Measurements from ENCODE around the gene BRD2. TPM values are rescaled to one million over a fixed set of nuclear protein-coding genes. Genes with fewer than 3 reads are reported as not detected.

Gene BRD2
- total RNA-seq, 1 donor from 2014 or later, result 186 TPM

- Mint-ChIP-seq H3K4me3 (ENCODE audit: unreplicated experiment) (no peak overlapping the region), H3K27me3 (ENCODE audit: unreplicated experiment) (peaks cover 3% of the 10 kb centered on the region), H3K36me3 (ENCODE audit: low read depth, unreplicated experiment) (no peaks in the 10 kb centered on the region), H3K9me3 (ENCODE audit: unreplicated experiment) (no peaks in the 10 kb centered on the region), H3K4me1 (ENCODE audit: unreplicated experiment) (peaks cover 19% of the 10 kb centered on the region), H3K27ac (ENCODE audit: unreplicated experiment) (no peak overlapping the region)
- no peak for DNase-seq (ENCODE audit: low spot score)
- TF ChIP-seq CTCF (IDR thresholded peaks at IDR 0.05; ENCODE audit: unreplicated experiment), result no peak
Observed at GRCh38 chr6:32932132-32932868, 36.1 kb upstream of the BRD2 start.

GRCh38 chr6:32933661-32934085 lies 34.7 kb upstream of the BRD2 start:
- Mint-ChIP-seq H3K9me3 (ENCODE audit: unreplicated experiment) (no peaks in the 10 kb centered on the region), H3K36me3 (ENCODE audit: low read depth, unreplicated experiment) (no peaks in the 10 kb centered on the region), H3K4me3 (ENCODE audit: unreplicated experiment) (no peak overlapping the region), H3K27ac (ENCODE audit: unreplicated experiment) (no peak overlapping the region), H3K27me3 (ENCODE audit: unreplicated experiment) (peaks cover 3% of the 10 kb centered on the region), H3K4me1 (ENCODE audit: unreplicated experiment) (peaks cover 22% of the 10 kb centered on the region)
- TF ChIP-seq CTCF (IDR thresholded peaks at IDR 0.05; ENCODE audit: unreplicated experiment), result peak; percentile 58
- DNase-seq (ENCODE audit: low spot score), result peak; percentile 62

GRCh38 chr6:32935551-32936238 lies 32.7 kb upstream of the BRD2 start:
- H3K27me3 Mint-ChIP-seq (ENCODE audit: unreplicated experiment), result peaks cover 3% of the 10 kb centered on the region
- DNase-seq (ENCODE audit: low spot score), result no peak
- H3K27ac Mint-ChIP-seq (ENCODE audit: unreplicated experiment), result no peak overlapping the region
- TF ChIP-seq CTCF (IDR thresholded peaks at IDR 0.05; ENCODE audit: unreplicated experiment), result no peak
- peaks cover 22% of the 10 kb centered on the region for H3K4me1 Mint-ChIP-seq (ENCODE audit: unreplicated experiment)
- H3K36me3 Mint-ChIP-seq (ENCODE audit: low read depth, unreplicated experiment), result no peaks in the 10 kb centered on the region
- H3K4me3 Mint-ChIP-seq (ENCODE audit: unreplicated experiment), result no peak overlapping the region
- no peaks in the 10 kb centered on the region for H3K9me3 Mint-ChIP-seq (ENCODE audit: unreplicated experiment)

- Mint-ChIP-seq H3K4me1 (ENCODE audit: unreplicated experiment) (peaks cover 27% of the 10 kb centered on the region), H3K27me3 (ENCODE audit: unreplicated experiment) (peaks cover 3% of the 10 kb centered on the region), H3K4me3 (ENCODE audit: unreplicated experiment) (no peak overlapping the region), H3K27ac (ENCODE audit: unreplicated experiment) (no peak overlapping the region), H3K36me3 (ENCODE audit: low read depth, unreplicated experiment) (no peaks in the 10 kb centered on the region), H3K9me3 (ENCODE audit: unreplicated experiment) (no peaks in the 10 kb centered on the region)
- DNase-seq (ENCODE audit: low spot score), result no peak
- TF ChIP-seq CTCF (IDR thresholded peaks at IDR 0.05; ENCODE audit: unreplicated experiment), result no peak
Observed at GRCh38 chr6:32936239-32937152, 31.9 kb upstream of the BRD2 start.

Measured in endothelial cell (in vitro differentiated cells).